ENCODE measurements around the gene CTSF.

CTSF gene

DNA sequence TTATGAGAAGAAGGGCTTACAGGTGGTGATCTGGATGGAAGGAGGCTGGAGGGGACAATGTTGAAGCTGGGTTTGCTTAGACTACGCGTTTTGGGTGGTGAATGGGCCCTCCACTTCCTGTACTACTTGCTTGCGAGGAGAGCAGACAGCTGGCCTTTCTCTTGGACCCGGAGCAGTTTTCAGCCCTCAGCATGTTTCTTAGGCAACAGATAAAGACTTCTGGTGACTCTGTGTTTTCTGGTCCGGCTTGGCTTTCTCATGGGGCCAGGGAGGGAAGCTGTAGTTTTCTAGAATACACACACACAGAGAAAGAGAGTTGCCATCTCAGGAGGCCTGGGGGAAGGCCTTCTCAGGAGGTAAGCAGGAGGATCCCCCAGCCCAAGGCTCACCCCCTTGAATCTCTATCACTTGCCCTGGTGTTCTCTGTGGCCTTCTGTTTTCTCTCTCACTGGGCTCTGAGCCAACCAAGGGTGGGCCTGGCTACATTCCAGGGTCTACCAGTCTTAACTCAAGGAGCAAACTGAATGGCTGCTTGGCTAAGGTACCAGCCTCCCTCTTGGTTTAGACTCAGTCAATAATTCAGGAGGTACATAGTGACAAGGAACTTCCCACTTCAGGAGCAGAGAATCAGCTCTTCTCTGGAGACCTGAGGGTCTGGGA, 27.0 kb upstream of the CTSF start:
- Histone ChIP-seq H4K20me1 (ENCODE audit: low read depth, low read length) (no peaks in the 10 kb centered on the region), H3K27ac (ENCODE audit: low read depth, low read length) (no peak overlapping the region), H3K4me2 (ENCODE audit: low read depth, low read length, poor library complexity, severe bottlenecking) (no peak overlapping the region), H3K4me3 (ENCODE audit: insufficient read depth, low read length, poor library complexity, severe bottlenecking) (no peak overlapping the region), H3F3A (ENCODE audit: insufficient read depth) (no peaks in the 10 kb centered on the region), H3K9me3 (ENCODE audit: insufficient read depth, low read length) (no peaks in the 10 kb centered on the region), H2AFZ (ENCODE audit: low read depth, low read length, severe bottlenecking) (no peak overlapping the region), H3K9ac (ENCODE audit: low read length) (no peak overlapping the region), H3K27me3 (ENCODE audit: low read length) (no peaks in the 10 kb centered on the region), H3K9me2 (replicated peaks; ENCODE audit: insufficient read depth, low read length) (no peaks in the 10 kb centered on the region), H3K36me3 (ENCODE audit: low read length) (no peaks in the 10 kb centered on the region), H3K79me2 (ENCODE audit: insufficient read depth, low read length) (no peaks in the 10 kb centered on the region)
- TF ChIP-seq CTCF (IDR thresholded peaks at IDR 0.05; ENCODE audit: insufficient read depth, low read length, poor library complexity, severe bottlenecking), result no peak
- TF ChIP-seq EZH2phosphoT487 (conservative IDR thresholded peaks at IDR 0.05; ENCODE audit: low read length), result no peak

DNA sequence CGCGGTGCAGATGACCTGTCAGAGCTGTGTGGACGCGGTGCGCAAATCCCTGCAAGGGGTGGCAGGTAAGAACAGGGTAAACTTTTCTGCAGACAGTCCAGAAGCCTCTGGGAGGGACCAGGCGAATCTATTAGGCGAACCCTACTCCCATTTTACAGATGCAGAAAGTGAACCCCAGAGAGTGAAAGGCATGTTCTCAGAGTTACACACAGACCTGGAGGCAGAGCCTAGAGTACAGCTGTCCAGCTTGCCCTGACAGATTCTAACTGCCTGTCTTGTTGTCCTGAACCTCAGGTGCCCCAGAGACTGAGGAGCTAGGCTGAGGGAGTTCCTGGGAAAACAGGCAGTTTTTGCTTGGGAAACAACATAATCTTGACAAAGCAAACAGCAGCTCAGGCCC, 25.2 kb upstream of the CTSF start:
- no peaks in the 10 kb centered on the region for H3F3A ChIP-seq (ENCODE audit: insufficient read depth)
- H3K79me2 ChIP-seq (ENCODE audit: insufficient read depth, low read length), result no peaks in the 10 kb centered on the region
- TF ChIP-seq EZH2phosphoT487 (conservative IDR thresholded peaks at IDR 0.05; ENCODE audit: low read length) (no peak), CTCF (IDR thresholded peaks at IDR 0.05; ENCODE audit: insufficient read depth, low read length, poor library complexity, severe bottlenecking) (no peak)
- no peaks in the 10 kb centered on the region for H3K9me3 ChIP-seq (ENCODE audit: insufficient read depth, low read length)
- H3K9me2 ChIP-seq (replicated peaks; ENCODE audit: insufficient read depth, low read length), result no peaks in the 10 kb centered on the region
- H3K36me3 ChIP-seq (ENCODE audit: low read length), result no peaks in the 10 kb centered on the region
- no peak overlapping the region for H3K27ac ChIP-seq (ENCODE audit: low read depth, low read length)
- H3K4me2 ChIP-seq (ENCODE audit: low read depth, low read length, poor library complexity, severe bottlenecking), result peak overlapping the region; percentile 82
- no peaks in the 10 kb centered on the region for H4K20me1 ChIP-seq (ENCODE audit: low read depth, low read length)
- H2AFZ ChIP-seq (ENCODE audit: low read depth, low read length, severe bottlenecking), result peak overlapping the region; percentile 79
- peak overlapping the region; percentile 78 for H3K9ac ChIP-seq (ENCODE audit: low read length)
- H3K27me3 ChIP-seq (ENCODE audit: low read length), result no peaks in the 10 kb centered on the region
- H3K4me3 ChIP-seq (ENCODE audit: insufficient read depth, low read length, poor library complexity, severe bottlenecking), result peak overlapping the region; percentile 71

GRCh38 chr11:66593303-66593635, 24.9 kb upstream of the CTSF start:
- peak overlapping the region; percentile 82 for H3K4me2 ChIP-seq (ENCODE audit: low read depth, low read length, poor library complexity, severe bottlenecking)
- no peaks in the 10 kb centered on the region for H3F3A ChIP-seq (ENCODE audit: insufficient read depth)
- H4K20me1 ChIP-seq (ENCODE audit: low read depth, low read length), result no peaks in the 10 kb centered on the region
- peak overlapping the region; percentile 71 for H3K4me3 ChIP-seq (ENCODE audit: insufficient read depth, low read length, poor library complexity, severe bottlenecking)
- no peaks in the 10 kb centered on the region for H3K27me3 ChIP-seq (ENCODE audit: low read length)
- no peaks in the 10 kb centered on the region for H3K9me3 ChIP-seq (ENCODE audit: insufficient read depth, low read length)
- no peaks in the 10 kb centered on the region for H3K36me3 ChIP-seq (ENCODE audit: low read length)
- H3K27ac ChIP-seq (ENCODE audit: low read depth, low read length), result no peak overlapping the region
- no peaks in the 10 kb centered on the region for H3K79me2 ChIP-seq (ENCODE audit: insufficient read depth, low read length)
- peak overlapping the region; percentile 78 for H3K9ac ChIP-seq (ENCODE audit: low read length)
- TF ChIP-seq EZH2phosphoT487 (conservative IDR thresholded peaks at IDR 0.05; ENCODE audit: low read length), result no peak
- TF ChIP-seq CTCF (IDR thresholded peaks at IDR 0.05; ENCODE audit: insufficient read depth, low read length, poor library complexity, severe bottlenecking), result no peak
- H3K9me2 ChIP-seq (replicated peaks; ENCODE audit: insufficient read depth, low read length), result no peaks in the 10 kb centered on the region
- peak overlapping the region; percentile 79 for H2AFZ ChIP-seq (ENCODE audit: low read depth, low read length, severe bottlenecking)
